ENCODE results near the gene RELA.

Gene RELA

DNA sequence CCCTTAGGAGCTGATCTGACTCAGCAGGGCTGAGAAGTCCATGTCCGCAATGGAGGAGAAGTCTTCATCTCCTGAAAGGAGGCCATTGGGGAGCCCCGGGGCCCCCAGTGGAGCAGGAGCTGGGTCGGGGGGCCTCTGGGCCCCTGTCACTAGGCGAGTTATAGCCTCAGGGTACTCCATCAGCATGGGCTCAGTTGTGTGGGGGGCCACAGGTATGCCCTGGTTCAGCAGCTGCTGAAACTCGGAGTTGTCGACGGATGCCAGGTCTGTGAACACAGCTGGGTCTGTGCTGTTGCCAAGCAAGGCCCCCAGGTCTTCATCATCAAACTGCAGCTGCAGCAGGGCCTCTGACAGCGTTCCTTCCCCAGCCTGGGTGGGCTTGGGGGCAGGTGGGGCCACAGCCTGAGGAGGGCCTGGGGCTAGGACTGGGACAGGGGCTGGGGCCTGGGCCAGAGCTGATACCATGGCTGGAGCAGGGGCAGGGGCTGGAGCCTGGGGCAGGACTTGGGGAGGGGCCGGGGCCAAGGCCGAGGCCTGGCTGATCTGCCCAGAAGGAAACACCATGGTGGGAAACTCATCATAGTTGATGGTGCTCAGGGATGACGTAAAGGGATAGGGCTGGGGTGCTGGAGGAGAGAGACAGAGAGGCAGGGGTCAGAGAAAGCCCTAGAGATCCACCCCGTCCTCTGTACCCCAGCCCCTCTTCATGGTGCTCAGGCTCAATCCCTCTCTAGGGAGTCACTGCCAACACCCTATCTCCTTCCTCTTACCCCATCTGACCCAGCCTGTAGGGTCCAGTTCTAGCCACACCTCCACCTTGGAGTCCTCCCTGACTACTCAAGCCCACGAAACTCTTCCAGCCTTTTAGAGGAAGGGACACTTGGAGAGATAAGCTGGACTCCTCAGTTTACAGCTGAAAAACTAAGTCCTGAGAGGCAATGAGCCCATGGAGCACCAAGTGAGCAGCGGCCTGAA lies 8.1 kb downstream of the RELA start:
- H3K27me3 ChIP-seq (ENCODE audit: control insufficient read depth in 1 of 2, insufficient read depth in 2 of 2, low read length in 2 of 2), result no peaks in the 10 kb centered on the region
- peaks cover 39% of the 10 kb centered on the region for H3K4me1 ChIP-seq (ENCODE audit: control insufficient read depth, insufficient read depth, low read length)
- H3K9ac ChIP-seq (ENCODE audit: low read length in 2 of 2), result no peak overlapping the region
- peaks cover 47 to 52% of the 10 kb centered on the region in 2 donors for H3K36me3 ChIP-seq (ENCODE audit: control insufficient read depth in 2 of 2, insufficient read depth in 2 of 2, low read length in 2 of 2)
- no peaks in the 10 kb centered on the region for H3K9me3 ChIP-seq (ENCODE audit: control insufficient read depth in 2 of 2, low read length in 2 of 2)
- no peak overlapping the region for H3K4me3 ChIP-seq (ENCODE audit: low read length in 2 of 2)
- peak overlapping the region; percentile 98 for H3K27ac ChIP-seq (ENCODE audit: low read length)

DNA sequence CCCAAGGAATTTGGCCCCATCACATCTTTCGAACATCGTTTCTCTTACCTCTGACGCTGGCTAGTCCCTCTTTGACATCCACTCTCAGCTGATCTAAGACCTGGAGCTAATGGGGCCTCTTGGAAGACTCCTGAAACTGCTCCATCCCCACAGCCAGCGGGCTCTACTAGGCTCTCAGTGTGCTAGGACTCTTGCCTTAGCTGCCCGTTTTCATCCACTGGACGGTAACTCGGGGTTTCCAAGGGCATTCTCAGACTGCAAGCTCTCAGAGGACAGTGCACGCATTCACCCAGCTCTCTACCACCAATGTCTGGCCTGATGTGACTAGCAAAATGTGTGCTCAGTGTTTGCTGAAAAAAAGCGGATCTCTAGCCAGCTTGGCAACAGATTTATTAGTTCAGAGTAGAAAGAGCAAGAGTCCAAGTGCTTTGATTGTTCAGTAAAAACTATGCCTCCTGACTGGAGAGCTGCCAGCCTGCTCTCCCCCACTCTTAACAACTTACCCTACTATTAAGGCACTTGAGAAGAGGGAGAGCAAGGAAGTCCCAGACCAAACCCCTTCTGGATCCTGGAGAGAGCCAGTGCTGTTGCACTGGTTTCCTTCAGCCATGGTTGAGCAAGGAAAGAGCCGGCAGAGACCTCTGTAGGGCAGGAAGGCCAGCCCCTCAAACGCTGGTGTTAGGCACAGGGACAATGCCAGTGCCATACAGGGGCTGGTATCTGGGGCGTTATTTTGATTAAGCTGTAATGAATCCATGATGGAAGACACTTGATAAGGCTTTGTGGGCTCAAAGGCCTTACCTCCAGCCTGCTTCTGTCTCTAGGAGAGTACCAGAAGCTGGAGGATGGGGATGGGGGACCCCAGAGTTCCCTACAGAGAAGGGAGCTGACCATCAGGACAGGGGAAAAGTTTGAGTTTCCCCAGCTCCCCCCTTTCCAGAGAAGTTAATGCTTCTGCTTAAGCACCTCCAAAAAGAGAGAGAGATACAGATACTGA lies 9.2 kb downstream of the RELA start:
- H3K4me3 ChIP-seq (ENCODE audit: low read length in 2 of 2), result peak overlapping the region; percentile 55 to 80
- H3K36me3 ChIP-seq (ENCODE audit: control insufficient read depth in 2 of 2, insufficient read depth in 2 of 2, low read length in 2 of 2), result peaks cover 35 to 44% of the 10 kb centered on the region in 2 donors
- H3K27ac ChIP-seq (ENCODE audit: low read length), result peak overlapping the region; percentile 98

DNA sequence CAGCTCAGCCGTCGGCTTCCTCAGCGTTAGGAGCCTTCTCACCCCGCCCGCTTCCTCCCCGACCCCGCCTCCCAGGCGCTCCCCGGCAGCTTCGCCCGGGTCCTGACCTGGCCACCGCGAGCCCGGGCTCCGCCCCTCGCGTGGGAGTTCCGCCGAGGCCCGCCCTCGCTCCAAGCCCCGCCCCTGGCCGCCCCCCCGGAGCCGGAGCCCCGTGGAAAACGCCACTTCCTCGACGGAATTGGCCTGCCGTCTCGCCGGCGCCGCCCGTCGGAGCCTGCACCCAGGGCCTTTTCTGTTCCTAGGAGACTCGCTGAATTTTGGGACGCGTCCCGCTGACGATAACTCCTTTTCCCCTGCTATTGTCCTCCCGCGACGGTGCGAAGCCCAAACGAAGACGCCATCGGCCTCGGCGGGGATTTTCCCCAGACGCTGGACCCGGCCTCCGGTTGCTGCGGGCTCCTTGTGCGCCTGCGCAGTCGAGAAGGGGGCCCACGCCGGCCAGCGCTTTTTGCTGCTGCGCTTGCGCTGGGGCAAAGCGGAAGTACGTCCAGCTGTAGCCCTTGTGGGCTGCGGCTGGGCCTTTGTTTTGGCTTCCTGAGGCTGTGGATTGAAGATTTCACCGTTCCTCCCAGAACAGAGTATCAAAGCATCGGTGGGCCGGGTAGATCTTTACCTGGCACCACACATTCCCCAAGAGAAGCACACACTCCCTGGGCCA lies 10.0 kb downstream of the RELA start:
- Histone ChIP-seq H3K4me3 (ENCODE audit: low read length in 2 of 2) (peak overlapping the region; percentile 61 to 80), H3K4me1 (ENCODE audit: control insufficient read depth, insufficient read depth, low read length) (peaks cover 43% of the 10 kb centered on the region), H3K36me3 (ENCODE audit: control insufficient read depth in 2 of 2, insufficient read depth in 2 of 2, low read length in 2 of 2) (peaks cover 27 to 35% of the 10 kb centered on the region in 2 donors), H3K27me3 (ENCODE audit: control insufficient read depth in 1 of 2, insufficient read depth in 2 of 2, low read length in 2 of 2) (no peaks in the 10 kb centered on the region), H3K27ac (ENCODE audit: low read length) (peak overlapping the region; percentile 98), H3K9me3 (ENCODE audit: control insufficient read depth in 2 of 2, low read length in 2 of 2) (no peaks in the 10 kb centered on the region), H3K9ac (ENCODE audit: low read length in 2 of 2) (peak overlapping the region; percentile 86 to 94)

More for the DNA sequence above, 9.2 kb downstream of the RELA start:
- Histone ChIP-seq H3K4me1 (ENCODE audit: control insufficient read depth, insufficient read depth, low read length) (peaks cover 41% of the 10 kb centered on the region), H3K9me3 (ENCODE audit: control insufficient read depth in 2 of 2, low read length in 2 of 2) (no peaks in the 10 kb centered on the region), H3K9ac (ENCODE audit: low read length in 2 of 2) (peak overlapping the region; percentile 86 to 94), H3K27me3 (ENCODE audit: control insufficient read depth in 1 of 2, insufficient read depth in 2 of 2, low read length in 2 of 2) (no peaks in the 10 kb centered on the region)

DNA sequence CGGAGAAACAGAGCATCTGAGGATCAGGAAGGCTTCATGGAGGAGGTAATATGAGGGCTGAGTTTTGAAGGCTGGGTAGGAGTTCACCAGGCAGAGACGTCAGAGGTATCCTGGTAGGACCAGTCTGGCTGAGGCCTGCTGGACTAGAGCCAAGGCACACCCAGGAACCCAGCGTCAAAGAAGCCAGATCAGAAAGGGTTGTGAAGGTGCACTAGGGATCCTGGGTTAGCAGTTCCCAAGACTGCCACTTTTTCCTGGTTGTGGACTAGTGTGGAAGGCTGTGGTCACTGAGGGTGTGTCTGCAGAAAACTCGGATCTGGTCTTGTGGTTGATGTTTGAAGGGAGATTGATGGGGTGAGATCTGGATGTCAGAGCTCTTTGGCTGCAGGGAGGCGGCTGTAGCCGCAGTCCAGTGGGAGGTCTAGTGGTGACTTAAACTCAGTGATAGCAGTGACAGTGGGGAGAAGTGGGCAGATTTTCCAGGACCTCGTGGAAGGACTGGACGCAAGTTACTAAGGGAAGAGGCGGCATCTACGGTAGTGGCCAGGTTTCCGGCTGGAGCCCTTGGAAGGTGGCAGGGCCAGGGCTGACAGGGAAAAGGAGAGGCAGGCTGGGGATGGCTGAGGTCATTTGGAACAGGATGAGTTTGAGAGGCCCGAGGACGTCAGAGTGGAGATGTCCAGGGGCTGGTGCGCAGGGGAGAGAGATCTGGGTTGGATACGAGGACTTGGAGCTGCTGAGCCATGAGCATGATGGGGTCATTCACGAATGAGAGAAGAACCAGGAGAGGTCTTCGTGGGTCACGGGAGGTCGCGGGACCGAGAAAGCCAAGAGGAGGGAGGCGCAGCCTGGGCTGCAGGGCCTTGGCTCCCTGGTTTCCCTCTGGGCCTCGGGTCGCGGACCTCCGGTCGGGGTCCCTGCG lies 10.9 kb downstream of the RELA start:
- peak overlapping the region; percentile 98 for H3K27ac ChIP-seq (ENCODE audit: low read length)
- peaks cover 18 to 27% of the 10 kb centered on the region in 2 donors for H3K36me3 ChIP-seq (ENCODE audit: control insufficient read depth in 2 of 2, insufficient read depth in 2 of 2, low read length in 2 of 2)
- H3K4me1 ChIP-seq (ENCODE audit: control insufficient read depth, insufficient read depth, low read length), result peaks cover 51% of the 10 kb centered on the region
- peak overlapping the region; percentile 61 to 80 for H3K4me3 ChIP-seq (ENCODE audit: low read length in 2 of 2)
- H3K9ac ChIP-seq (ENCODE audit: low read length in 2 of 2), result peak overlapping the region; percentile 81 to 86
- no peaks in the 10 kb centered on the region for H3K9me3 ChIP-seq (ENCODE audit: control insufficient read depth in 2 of 2, low read length in 2 of 2)
- H3K27me3 ChIP-seq (ENCODE audit: control insufficient read depth in 1 of 2, insufficient read depth in 2 of 2, low read length in 2 of 2), result no peaks in the 10 kb centered on the region

DNA sequence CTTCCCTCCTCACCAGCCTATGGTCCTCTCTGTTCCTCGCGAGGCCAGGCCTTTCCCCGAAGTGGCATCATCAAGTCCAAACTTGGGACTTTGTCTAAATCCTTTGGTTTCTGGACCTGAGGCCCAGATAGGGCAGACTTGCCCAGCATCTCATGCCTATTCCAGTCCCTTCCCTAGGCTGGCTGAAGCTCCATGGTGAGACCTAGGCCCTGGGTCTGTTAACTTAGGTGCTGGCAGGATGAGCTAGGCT lies 11.5 kb downstream of the RELA start:
- Histone ChIP-seq H3K36me3 (ENCODE audit: control insufficient read depth in 2 of 2, insufficient read depth in 2 of 2, low read length in 2 of 2) (peaks cover 16 to 26% of the 10 kb centered on the region in 2 donors), H3K9ac (ENCODE audit: low read length in 2 of 2) (peak overlapping the region in 1 of 2 donors; percentile 81), H3K27me3 (ENCODE audit: control insufficient read depth in 1 of 2, insufficient read depth in 2 of 2, low read length in 2 of 2) (no peaks in the 10 kb centered on the region), H3K27ac (ENCODE audit: low read length) (peak overlapping the region; percentile 98), H3K9me3 (ENCODE audit: control insufficient read depth in 2 of 2, low read length in 2 of 2) (no peaks in the 10 kb centered on the region), H3K4me3 (ENCODE audit: low read length in 2 of 2) (no peak overlapping the region), H3K4me1 (ENCODE audit: control insufficient read depth, insufficient read depth, low read length) (peaks cover 51% of the 10 kb centered on the region)

DNA sequence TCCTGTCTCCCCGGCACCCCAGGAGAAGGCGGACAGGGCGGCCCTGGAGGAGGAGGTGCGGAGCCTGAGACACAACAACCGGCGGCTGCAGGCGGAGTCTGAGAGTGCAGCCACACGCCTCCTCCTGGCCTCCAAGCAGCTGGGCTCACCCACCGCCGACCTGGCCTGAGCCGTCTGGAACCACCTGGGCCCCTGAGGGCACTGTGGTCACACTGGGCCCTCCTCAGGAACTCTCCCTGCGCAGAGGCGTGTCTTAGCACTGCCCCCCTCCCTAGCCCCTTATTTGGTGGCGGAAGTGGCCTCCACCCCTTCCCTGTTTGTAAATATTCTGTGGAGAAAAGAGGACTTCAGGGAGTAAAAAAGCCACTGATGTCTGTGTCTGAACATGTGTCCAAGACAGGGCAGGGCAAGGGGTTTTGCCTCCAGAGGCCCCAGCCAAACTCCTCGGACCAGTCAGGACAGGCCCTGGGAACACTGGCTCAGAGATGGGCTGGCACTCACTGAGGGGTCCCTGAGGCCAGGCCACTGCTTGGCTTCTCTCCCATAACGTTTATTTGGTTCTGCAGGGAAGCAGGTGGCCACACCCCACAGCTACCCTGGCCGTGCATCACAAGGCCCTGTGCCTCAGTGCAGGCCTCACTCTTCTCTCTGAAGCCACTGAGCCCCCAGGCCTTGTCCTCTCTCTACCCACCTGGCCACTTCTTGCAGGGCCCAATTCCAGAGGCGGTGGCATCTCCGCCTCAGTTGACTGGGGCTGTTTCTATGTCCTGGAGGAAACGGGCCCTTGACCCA lies 12.0 kb downstream of the RELA start:
- Histone ChIP-seq H3K9ac (ENCODE audit: low read length in 2 of 2) (no peak overlapping the region), H3K27me3 (ENCODE audit: control insufficient read depth in 1 of 2, insufficient read depth in 2 of 2, low read length in 2 of 2) (no peaks in the 10 kb centered on the region), H3K27ac (ENCODE audit: low read length) (peak overlapping the region; percentile 98), H3K4me1 (ENCODE audit: control insufficient read depth, insufficient read depth, low read length) (peaks cover 51% of the 10 kb centered on the region), H3K4me3 (ENCODE audit: low read length in 2 of 2) (no peak overlapping the region), H3K36me3 (ENCODE audit: control insufficient read depth in 2 of 2, insufficient read depth in 2 of 2, low read length in 2 of 2) (peaks cover 11 to 21% of the 10 kb centered on the region in 2 donors), H3K9me3 (ENCODE audit: control insufficient read depth in 2 of 2, low read length in 2 of 2) (no peaks in the 10 kb centered on the region)

DNA sequence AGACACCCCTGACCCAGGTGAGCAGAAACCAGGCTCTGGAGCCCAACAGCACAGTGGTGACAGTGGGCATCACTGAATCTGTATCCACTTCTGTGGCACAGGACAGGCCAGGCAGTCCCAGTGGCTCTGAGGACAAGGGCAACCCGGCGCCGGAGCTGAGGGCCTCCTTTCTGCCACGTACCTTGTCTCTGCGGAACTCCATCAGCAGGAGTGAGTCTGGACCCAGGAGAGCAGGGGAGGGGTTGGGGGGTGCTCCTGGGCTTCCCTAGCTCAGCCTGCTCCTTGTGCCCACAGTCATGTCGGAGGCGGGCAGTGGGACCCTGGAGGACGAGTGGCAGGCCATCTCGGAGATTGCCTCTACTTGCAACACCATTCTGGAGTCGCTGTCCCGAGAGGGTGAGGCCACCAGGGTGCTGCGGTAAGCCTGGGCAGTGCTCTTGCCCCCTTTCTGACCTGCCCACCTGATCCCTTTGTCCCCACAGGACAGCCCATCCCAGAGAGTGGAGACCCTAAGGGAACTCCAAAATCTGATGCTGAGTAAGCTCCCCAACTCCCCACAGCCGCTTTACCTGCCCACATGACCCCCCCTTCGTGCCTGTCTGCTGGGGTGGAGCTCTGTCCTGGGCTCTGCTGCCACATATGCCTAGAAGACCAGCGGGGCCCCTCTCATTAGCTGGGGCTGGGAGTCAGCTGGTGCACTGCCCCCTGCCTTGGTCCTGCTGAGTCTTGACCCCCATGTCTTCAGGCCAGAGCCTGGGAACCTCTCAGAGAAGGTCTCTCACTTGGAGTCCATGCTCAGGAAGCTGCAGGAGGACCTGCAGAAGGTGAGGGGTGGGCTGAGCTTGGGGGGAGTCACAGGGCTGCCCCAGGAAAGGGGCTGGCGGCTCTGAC lies 12.8 kb downstream of the RELA start:
- Histone ChIP-seq H3K27me3 (ENCODE audit: control insufficient read depth in 1 of 2, insufficient read depth in 2 of 2, low read length in 2 of 2) (no peaks in the 10 kb centered on the region), H3K36me3 (ENCODE audit: control insufficient read depth in 2 of 2, insufficient read depth in 2 of 2, low read length in 2 of 2) (peaks cover 2 to 17% of the 10 kb centered on the region in 2 donors), H3K4me1 (ENCODE audit: control insufficient read depth, insufficient read depth, low read length) (peaks cover 54% of the 10 kb centered on the region), H3K9ac (ENCODE audit: low read length in 2 of 2) (no peak overlapping the region), H3K27ac (ENCODE audit: low read length) (peak overlapping the region; percentile 24), H3K9me3 (ENCODE audit: control insufficient read depth in 2 of 2, low read length in 2 of 2) (no peaks in the 10 kb centered on the region), H3K4me3 (ENCODE audit: low read length in 2 of 2) (no peak overlapping the region)

DNA sequence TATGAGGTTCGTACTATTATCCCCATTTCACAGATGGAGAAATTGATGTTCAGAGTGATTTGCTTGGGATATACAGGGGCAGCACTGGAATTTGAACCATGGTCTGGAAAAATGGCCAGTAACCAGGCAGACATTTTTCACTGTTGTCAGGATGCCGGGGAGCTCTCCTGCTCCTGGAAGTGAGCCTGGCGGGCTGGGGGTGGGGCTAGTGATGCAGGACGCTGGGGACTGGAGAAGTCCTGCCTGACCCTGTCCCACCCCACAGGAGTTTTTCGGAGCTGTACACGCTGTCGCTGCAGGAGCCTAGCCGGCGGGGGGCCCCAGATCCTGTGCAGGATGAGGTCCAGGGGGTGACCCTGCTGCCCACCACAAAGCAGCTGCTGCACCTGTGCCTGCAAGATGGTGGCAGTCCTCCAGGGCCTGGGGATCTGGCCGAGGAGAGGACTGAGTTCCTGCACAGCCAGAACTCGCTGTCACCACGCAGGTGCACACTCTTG lies 13.7 kb downstream of the RELA start:
- H3K9me3 ChIP-seq (ENCODE audit: control insufficient read depth in 2 of 2, low read length in 2 of 2), result no peaks in the 10 kb centered on the region
- no peak overlapping the region for H3K9ac ChIP-seq (ENCODE audit: low read length in 2 of 2)
- H3K27ac ChIP-seq (ENCODE audit: low read length), result peak overlapping the region; percentile 24
- H3K4me1 ChIP-seq (ENCODE audit: control insufficient read depth, insufficient read depth, low read length), result peaks cover 48% of the 10 kb centered on the region
- H3K36me3 ChIP-seq (ENCODE audit: control insufficient read depth in 2 of 2, insufficient read depth in 2 of 2, low read length in 2 of 2), result peaks cover 0 to 13% of the 10 kb centered on the region in 2 donors
- H3K4me3 ChIP-seq (ENCODE audit: low read length in 2 of 2), result no peak overlapping the region
- H3K27me3 ChIP-seq (ENCODE audit: control insufficient read depth in 1 of 2, insufficient read depth in 2 of 2, low read length in 2 of 2), result no peaks in the 10 kb centered on the region

Measured in stomach smooth muscle (tissue), 2 donors.